GM18526 (cell line): ENCODE measurements around the gene FAM20C.

Source experiments
- POLR2A ChIP-seq: IDR thresholded peaks from 3 replicates; pipeline ENCODE4 v1.6.1; 2011; ENCODE audit not compliant: insufficient read length; ENCODE audit errors: extremely low read depth

The FAM20C gene

DNA sequence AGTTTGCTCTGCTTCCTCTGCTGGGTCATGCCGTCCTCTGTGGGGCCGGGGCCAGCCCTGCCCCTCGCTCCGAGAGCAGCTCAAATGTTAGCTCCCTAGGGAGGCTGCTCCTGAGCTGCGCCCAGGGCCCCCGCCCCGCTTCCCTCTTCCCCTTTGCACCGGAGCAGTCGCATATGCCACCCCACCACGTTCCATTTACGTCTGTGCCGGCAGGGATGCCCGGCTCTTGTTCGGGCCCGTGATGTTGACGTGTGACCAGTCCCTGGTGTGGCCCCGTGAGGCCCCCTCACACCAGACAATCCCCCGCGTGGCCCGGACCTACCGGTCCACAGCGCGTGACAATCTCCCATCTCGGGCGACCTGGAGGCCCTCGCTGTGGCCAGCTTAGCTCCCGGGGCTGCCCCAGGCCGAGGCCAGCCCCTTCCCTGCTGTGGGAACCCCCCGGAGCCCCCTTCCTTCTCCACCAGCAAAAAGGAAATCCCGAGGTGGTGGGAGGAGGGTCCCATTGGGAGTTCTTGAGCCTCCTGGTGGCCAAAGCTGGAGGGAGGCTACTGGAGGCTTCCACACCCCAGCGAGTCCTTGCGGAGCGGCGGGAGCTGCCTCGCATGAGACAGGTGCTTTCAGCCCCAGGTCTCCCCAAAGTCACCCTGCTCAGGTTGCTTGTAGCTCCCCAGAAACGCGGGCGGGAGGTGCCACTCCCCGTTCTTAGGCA is 15.2 kb downstream of the FAM20C start:
- TF ChIP-seq POLR2A: no peak

- TF ChIP-seq POLR2A: no peak
Observed at GRCh38 chr7:208130-208673, 15.8 kb downstream of the FAM20C start.

GRCh38 chr7:208816-209215 is 16.4 kb downstream of the FAM20C start:
- no peak for TF ChIP-seq POLR2A

DNA sequence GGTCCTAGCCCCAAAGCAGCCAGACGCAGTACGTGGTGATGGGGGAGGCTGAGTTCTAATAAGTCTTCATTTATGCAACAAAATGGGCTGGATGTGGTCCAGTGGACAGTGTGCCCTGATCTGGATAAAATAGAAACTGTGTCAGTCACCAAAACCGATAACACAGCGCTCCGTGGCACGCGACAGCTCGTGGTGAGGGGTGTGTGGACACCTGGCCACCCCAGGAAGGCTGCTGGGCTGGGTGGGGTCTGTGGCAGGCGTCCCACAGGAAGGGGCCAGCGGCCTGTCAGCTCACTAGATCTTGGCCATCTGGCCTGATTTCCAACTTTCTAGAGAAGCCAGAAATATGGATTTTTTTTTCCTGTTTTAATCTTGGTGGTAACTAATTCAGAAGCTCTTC is 17.0 kb downstream of the FAM20C start:
- no peak for TF ChIP-seq POLR2A

DNA sequence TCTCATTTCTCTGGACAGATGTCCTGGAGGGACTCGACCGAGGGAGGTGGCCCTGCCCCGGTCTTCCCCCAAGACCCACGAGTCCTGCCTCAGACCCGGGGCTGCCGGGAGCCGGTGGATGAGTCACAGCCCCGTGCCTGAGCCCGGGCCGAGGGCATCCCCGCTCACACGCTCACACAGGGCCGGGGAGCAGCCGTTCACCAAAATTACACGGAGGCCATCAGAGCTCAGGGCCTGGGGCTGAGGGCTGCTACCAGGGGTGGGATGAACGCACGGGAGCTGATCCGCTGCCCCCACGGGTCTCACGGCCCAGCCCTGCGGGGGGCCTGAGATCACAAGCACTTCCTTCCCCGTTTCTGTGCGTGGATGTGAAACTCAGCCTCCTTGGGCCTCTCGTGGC is 17.5 kb downstream of the FAM20C start:
- no peak for TF ChIP-seq POLR2A

DNA sequence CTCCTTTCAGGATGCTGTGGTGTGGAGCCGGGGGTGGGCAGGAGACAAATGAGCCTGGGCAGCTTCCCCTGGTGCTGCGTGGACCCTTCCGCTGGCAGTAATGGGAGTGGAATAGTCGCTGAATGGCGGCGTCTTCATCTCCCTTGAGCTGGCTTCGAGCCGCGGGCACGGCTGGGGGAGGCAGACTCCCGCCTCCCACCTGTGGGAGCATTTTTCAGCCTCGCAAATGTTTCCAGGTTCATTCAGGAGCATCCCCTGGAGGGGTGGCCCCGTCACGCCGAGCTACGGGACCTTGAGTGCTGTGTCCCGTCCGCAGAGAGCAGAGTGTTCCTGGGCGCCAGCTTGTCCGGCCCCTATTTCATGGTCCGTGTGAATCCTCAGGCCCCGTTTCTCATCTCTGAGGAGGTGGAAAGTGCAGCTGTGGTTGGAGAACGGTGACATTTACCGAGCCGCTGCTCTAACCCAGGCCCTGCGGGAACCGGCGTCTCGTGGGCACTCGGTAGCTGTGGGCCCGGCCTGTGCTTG is 18.1 kb downstream of the FAM20C start:
- no peak for TF ChIP-seq POLR2A

GRCh38 chr7:211033-211714 is 18.8 kb downstream of the FAM20C start:
- no peak for TF ChIP-seq POLR2A

DNA sequence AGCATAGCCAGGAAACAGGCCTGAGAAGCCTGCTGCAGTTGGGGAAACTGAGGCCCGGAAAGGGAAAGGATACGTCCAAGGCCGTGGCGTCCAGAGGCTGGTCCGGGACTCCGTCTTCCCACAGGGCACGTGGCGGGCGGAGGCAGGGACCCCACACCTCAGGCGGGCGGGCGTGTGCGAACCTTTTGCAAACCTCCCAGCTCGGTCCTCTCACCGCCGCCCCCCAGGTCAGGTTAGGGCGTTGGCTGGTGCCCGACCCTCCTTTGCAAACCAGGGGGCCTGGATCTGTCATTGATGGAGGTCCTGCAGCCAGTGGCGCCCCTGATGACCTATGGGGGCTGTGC is 19.3 kb downstream of the FAM20C start:
- TF ChIP-seq POLR2A: no peak

DNA sequence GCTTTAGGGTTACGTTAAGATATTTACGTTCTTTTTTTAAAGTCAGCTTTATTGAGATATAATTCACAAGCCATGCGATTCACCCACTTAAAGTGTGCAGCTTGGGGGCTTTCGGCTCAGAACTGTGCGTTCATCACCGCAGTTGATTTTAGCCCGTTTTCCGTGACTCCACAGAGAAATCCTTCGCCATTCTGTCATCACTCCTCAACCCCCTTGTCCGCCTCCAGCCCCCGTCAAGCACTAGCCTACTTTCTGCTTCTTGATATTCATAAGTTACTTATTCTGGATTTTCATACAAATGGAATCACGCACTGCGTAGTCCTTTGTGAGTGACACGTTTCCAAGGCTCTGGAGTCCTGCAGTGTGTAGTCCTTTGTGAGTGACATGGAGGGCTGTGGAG is 20.4 kb downstream of the FAM20C start:
- no peak for TF ChIP-seq POLR2A

DNA sequence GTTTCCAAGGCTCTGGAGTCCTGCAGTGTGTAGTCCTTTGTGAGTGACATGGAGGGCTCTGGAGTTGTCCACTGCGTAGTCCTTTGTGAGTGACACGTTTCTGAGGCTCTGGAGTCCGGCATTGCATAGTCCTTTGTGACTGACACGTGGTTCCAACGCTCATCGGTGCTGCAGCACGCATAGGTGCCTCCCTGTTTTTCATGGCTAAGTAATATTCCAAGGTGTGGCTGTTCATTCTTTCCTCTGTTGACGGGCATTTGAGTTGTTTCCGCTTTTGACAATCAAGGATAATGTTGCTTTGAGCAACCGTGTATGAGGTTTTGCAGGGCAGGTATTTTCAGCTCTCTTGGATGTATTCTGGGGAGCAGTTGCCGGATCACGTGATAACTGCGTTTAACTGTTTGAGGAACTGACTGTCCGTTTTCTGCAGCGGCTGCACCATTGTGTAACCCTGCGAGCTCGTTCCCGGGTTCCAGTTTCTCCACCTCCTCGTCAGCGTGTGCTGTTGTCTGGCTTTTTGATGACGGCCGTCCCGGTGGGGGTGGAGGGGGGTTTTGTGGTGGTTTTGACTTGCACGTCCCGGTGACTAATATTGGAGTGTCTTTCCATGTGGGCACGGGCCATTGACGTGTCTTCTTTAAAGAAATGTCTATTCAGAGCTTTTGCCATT is 21.1 kb downstream of the FAM20C start:
- TF ChIP-seq POLR2A: no peak

GRCh38 chr7:214410-215212 is 22.2 kb downstream of the FAM20C start:
- TF ChIP-seq POLR2A: no peak

DNA sequence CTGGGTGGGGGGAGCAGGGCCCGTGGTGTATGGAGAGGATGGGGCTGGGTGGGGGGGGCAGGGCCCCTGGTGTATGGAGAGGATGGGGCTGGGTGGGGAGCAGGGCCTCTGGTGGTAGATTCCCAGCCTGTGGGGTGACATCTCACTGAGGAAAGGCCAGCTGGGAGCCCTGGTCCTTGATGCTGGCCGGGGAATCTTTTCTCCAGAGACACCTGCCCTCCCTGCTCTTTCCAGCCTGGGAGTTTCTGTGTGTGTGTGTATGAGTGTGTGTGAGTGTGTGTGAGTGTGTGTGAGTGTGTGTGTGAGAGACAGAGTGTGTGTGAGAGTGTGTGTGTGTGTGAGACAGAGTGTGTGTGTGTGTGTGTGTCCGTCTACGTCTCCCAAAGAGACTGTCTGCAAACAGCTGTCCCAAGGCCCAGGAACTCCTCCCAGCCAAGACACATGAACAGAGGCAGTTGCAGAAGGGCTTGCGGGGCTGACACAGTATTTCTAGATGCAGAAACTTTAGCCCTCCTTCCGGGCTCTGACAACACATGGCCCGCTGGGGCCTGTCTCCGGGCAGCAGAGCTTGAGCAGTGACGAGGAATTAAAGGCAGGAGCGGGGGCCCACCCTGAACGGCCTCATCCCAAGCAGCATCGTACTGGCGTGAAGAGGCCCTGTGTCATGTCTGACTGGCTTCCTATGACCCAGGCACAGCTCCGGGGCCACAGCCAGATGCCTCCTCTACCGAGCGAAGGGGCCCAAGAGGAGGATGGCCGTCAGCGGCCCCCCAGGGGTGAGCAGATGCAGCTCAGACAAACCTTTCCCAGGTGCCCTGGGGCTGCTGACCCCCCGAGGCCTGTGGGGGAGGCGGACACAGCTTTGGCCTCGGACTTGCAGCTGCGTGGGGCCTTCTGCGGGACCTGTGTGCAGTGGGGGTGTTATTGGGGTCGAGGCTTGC is 24.3 kb downstream of the FAM20C start:
- TF ChIP-seq POLR2A: no peak

DNA sequence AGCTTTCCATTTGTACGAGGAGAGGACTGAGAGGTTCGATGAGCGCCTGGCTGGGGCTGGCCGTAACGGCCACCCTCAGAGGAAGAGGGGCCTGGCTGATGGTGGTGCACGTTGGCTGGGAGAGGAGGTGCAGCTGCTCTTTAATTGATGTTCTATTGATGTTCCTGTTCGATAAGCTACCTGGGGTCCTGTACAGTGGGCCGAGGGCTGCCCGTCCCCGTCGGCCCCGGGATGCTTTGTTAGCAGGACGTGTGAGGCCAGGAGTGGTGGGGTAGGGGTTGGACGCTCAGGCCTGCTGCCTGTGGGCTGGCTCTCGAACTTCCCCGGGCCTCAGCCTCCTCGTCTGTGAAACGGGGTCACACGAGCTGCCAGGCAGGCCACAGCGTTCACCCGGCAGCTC is 25.4 kb downstream of the FAM20C start:
- no peak for TF ChIP-seq POLR2A

DNA sequence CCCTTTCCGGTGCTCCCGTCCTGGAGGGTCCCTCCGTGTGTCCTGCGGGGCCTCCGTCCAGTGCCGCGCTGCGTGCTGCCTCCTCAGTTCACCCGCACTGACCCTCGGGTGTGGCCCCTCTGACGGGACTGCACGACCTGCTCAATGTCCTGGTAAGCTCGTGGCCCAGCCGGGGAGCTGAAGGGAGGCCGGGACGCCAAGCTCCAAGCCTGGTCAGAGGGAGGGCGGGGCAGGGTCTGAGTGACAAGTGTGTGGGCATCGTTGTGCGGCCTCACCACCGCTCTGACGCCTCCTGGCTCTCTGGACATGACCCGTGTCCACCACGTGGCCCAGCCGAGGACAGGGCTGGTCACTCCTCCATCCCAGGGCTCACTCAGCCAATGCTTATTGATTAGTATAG is 25.9 kb downstream of the FAM20C start:
- TF ChIP-seq POLR2A: no peak
